GM12878 (cell line): ENCODE data around the gene TXNL4A. TPM values are rescaled to one million over a fixed set of nuclear protein-coding genes. Genes with fewer than 3 reads are reported as not detected.
A peak's percentile ranks its signal among the peaks of the same experiment; 100 is the strongest.

Experiments used
- ATAC-seq: fragments of 200-7000 bp; cut with Tn5 transposase; 3 replicates; pipeline ENCODE4 v1.9.1; 2020; ENCODE audit warnings: mild to moderate bottlenecking, moderate library complexity
- BruUV-seq: library from RNA; stranded (reverse); fragments of 400-500 nt; replicated peaks from 2 replicates; lab custom pipeline; 2021; lab: Mats Ljungman, UMichigan
- CTCF ChIA-PET: fragments of 300-600 bp; sonication (Branson Sonifier 250); formaldehyde crosslinking; extraction: SDS; loops from one replicate; lab custom pipeline; 2021; ENCODE audit warnings: inconsistent platforms; lab: Yijun Ruan, JAX
- POLR2A ChIA-PET: fragments of 350-600 bp; formaldehyde crosslinking; extraction: SDS; loops from one replicate; lab custom pipeline; 2021; ENCODE audit warnings: inconsistent platforms; lab: Charles Lee
- RAD21 ChIA-PET: fragments of 300-600 bp; sonication (Branson Sonifier 250); formaldehyde crosslinking; loops from one replicate; lab custom pipeline; 2023; ENCODE audit warnings: antibody characterized with exemption; ENCODE audit not compliant: unreplicated experiment; lab: Charles Lee
- SMC1A ChIA-PET: fragments of 300-600 bp; sonication (Branson Sonifier 250); formaldehyde crosslinking; loops from one replicate; lab custom pipeline; 2023; ENCODE audit not compliant: unreplicated experiment, uncharacterized antibody; lab: Charles Lee
- DNase-seq: peaks from one replicate; pipeline ENCODE4 v3.0.0-alpha.2; 2011; ENCODE audit warnings: low read depth, low spot score
- FAIRE-seq: peaks from 3 replicates; lab custom pipeline; 2011; peaks lifted over from hg19 to GRCh38; lab: Jason Lieb, UNC
- H2AFZ ChIP-seq: 2 replicates; pipeline ENCODE4 v1.6.0; 2011; ENCODE audit warnings: low read depth, low read length, control low read depth; ENCODE audit not compliant: control insufficient read depth
- H3K27ac ChIP-seq: 2 replicates; pipeline ENCODE4 v1.5.1; 2011; ENCODE audit warnings: control low read depth; ENCODE audit not compliant: control insufficient read depth, insufficient read depth
- H3K27me3 ChIP-seq, 2 experiments: replicated peaks in 1 of 2; 2 replicates each; pipeline versions ENCODE4 v1.6.0 to v1.6.1; 2011; ENCODE audit warnings: low read length in 1 of 2; ENCODE audit not compliant: control insufficient read depth in 2 of 2, insufficient read depth in 2 of 2
- H3K36me3 ChIP-seq, 2 experiments: 2 replicates each; pipeline ENCODE4 v1.5.1; 2011; ENCODE audit warnings: low read length in 1 of 2; ENCODE audit not compliant: control insufficient read depth in 2 of 2, insufficient read depth in 2 of 2
- H3K4me1 ChIP-seq: 2 replicates; pipeline ENCODE4 v1.6.1; 2011; ENCODE audit warnings: mild to moderate bottlenecking, low read length, moderate library complexity, mixed read lengths; ENCODE audit not compliant: control insufficient read depth, insufficient read depth
- H3K4me2 ChIP-seq: 2 replicates; pipeline ENCODE4 v1.6.0; 2011; ENCODE audit warnings: control low read depth; ENCODE audit not compliant: control insufficient read depth, insufficient read depth
- H3K4me3 ChIP-seq: fragments of 200-600 bp; sonication (generic); 2 replicates; pipeline ENCODE4 v1.5.1; 2016
- H3K79me2 ChIP-seq: 2 replicates; pipeline ENCODE4 v1.6.0; 2011; ENCODE audit warnings: low read length; ENCODE audit not compliant: control insufficient read depth, insufficient read depth
- H3K9ac ChIP-seq: 2 replicates; pipeline ENCODE4 v1.8.0; 2011; ENCODE audit warnings: low read length, control low read depth, mixed read lengths; ENCODE audit not compliant: control insufficient read depth, insufficient read depth
- H3K9me3 ChIP-seq: replicated peaks from 3 replicates; pipeline ENCODE4 v1.5.1; 2011; ENCODE audit warnings: mild to moderate bottlenecking, low read length; ENCODE audit not compliant: control insufficient read depth, insufficient read depth
- H4K20me1 ChIP-seq: 2 replicates; pipeline ENCODE4 v1.6.0; 2011; ENCODE audit not compliant: control insufficient read depth, insufficient read depth
- BACH1 ChIP-seq: fragments of 450-650 bp; IDR thresholded peaks from 2 replicates; pipeline ENCODE4 v1.6.1; 2017; ENCODE audit warnings: mild to moderate bottlenecking, borderline replicate concordance
- CBFB ChIP-seq: IDR thresholded peaks from 2 replicates; pipeline ENCODE4 v1.6.1; 2016; ENCODE audit warnings: antibody characterized with exemption, low read depth
- E2F8 ChIP-seq: fragments of 450-650 bp; IDR thresholded peaks from 2 replicates; pipeline ENCODE4 v1.6.1; 2018; ENCODE audit warnings: mild to moderate bottlenecking, low read depth, moderate library complexity; ENCODE audit not compliant: partially characterized antibody
- JUND ChIP-seq: IDR thresholded peaks from 2 replicates; pipeline ENCODE4 v1.6.1; 2012; ENCODE audit warnings: low read depth, mild to moderate bottlenecking, low read length, improper control_type of control experiment, moderate library complexity
- LARP7 ChIP-seq: fragments of 450-650 bp; IDR thresholded peaks from 2 replicates; pipeline ENCODE4 v1.6.1; 2017; ENCODE audit warnings: mild to moderate bottlenecking
- NRF1 ChIP-seq: conservative IDR thresholded peaks from 2 replicates; pipeline ENCODE4 v1.6.1; 2011; ENCODE audit warnings: mild to moderate bottlenecking, low read depth, low read length, improper control_type of control experiment
- SMAD1 ChIP-seq: fragments of 450-650 bp; IDR thresholded peaks from 2 replicates; pipeline ENCODE4 v1.6.1; 2018; ENCODE audit warnings: mild to moderate bottlenecking, low read depth; ENCODE audit not compliant: partially characterized antibody
- ZBTB4 ChIP-seq: fragments of 450-650 bp; formaldehyde crosslinking; IDR thresholded peaks from 2 replicates; pipeline ENCODE4 v1.4.0; 2022; ENCODE audit warnings: mild to moderate bottlenecking, moderate library complexity
- WGBS: methylation state at CpG from one replicate; pipeline ENCODE4 v1.1.6; 2016; ENCODE audit warnings: low lambda C conversion rate; ENCODE audit not compliant: insufficient replicate concordance, insufficient coverage; ENCODE audit errors: missing lambda C conversion rate; 5-methylcytosine and 5-hydroxymethylcytosine counted together
- in situ Hi-C: fragments of 300-500 bp; cut with MboI; formaldehyde crosslinking; loops from 9 replicates; pipeline ENCODE4 v1.14.3; 2018; ENCODE audit warnings: mixed read lengths
- intact Hi-C: fragments of 100-400 bp; cut with micrococcal nuclease; formaldehyde crosslinking; loops from one replicate; pipeline ENCODE4 v1.14.2; 2022; ENCODE audit not compliant: unreplicated experiment
- polyA plus RNA-seq, 11 experiments: library from polyadenylated mRNA; depleted of rRNA in 4 of 11; unstranded in 6 of 11; stranded (reverse) in 5 of 11; fragments of >200 nt; fragmentation: Nextera tagmentation in 4 of 11; fragmentation: Illumina TruSeq in 1 of 11; extraction: Ambion mirVana in 4 of 11; extraction: Trizol in 1 of 11; gene quantifications; 1 replicate in 1 of 11; 2 replicates in 10 of 11; pipeline versions ENCODE4 v1.2.1 to v1.2.3, GENCODE V29; 2011 to 2016; ENCODE audit warnings: inconsistent platforms in 2 of 11, missing spikeins in 2 of 11, low read depth in 1 of 11
- total RNA-seq, 4 experiments: library from RNA; depleted of rRNA in 3 of 4; stranded (reverse); fragments of >200 nt in 3 of 4; fragmentation: Illumina TruSeq in 1 of 4; extraction: Trizol in 1 of 4; gene quantifications; 2 replicates each; pipeline versions ENCODE4 v1.2.1 to v1.2.3, GENCODE V29; 2013 to 2021
- TF ChIP-seq, protein P1 (sequence below): fragments of 450-650 bp; IDR thresholded peaks from 2 replicates; pipeline ENCODE4 v1.6.1; 2016; ENCODE audit warnings: mild to moderate bottlenecking

Gene TXNL4A
- total and polyA plus RNA-seq, 10 of the 15 experiments (the other 5 are each of a cell fraction or from before 2014, with no cell fraction given) = 38.4 to 329 (median 128) TPM

- TF ChIP-seq ZBTB4 (CRISPR knock-in tag) = no peak
- no peak for TF ChIP-seq CBFB
Measured at GRCh38 chr18:79991494-79991893, 3.1 kb upstream of the TXNL4A start (continued).

DNA sequence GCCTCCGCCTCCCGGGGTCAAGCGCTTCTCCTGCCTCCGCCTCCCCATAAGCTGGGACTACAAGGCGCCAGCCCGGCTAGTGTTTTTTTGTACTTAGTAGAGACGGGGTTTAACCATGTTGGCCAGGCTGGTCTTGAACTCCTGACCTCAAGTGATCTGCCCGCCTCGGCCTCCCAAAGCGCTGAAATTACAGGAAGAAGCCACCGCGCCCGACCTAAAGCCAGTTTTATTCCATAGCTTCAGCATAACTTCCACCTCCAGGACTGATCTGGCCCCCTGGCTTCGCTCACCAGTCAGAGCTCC, 783 bp upstream of the TXNL4A start:
- ChIA-PET RAD21 (interaction anchor here (1.5 kb wide), 1 partner anchor 27 kb away, joined by 4 read pairs; no protein-coding TSS in a partner anchor), POLR2A (interaction anchor here (0.8 to 1.5 kb wide), 4 partner anchors 12 to 122 kb away, joined by 3 to 6 read pairs (median 3); partner anchors contain the start of gene RBFA), SMC1A (interaction anchor here (1.0 kb wide), 1 partner anchor 45 kb away, joined by 3 read pairs; the partner anchor contains the start of gene RBFA), CTCF (interaction anchor here (1.1 to 1.6 kb wide), 3 partner anchors 37 to 170 kb away, joined by 3 to 5 read pairs (median 4); no protein-coding TSS in a partner anchor)
- Histone ChIP-seq H2AFZ (no peak overlapping the region), H4K20me1 (peaks cover 2% of the 10 kb centered on the region; the same call in 1 of the 2 replicates), H3K79me2 (peaks cover 47% of the 10 kb centered on the region), H3K27ac (peak overlapping the region; percentile 85), H3K4me2 (peak overlapping the region; percentile 74), H3K4me1 (no peaks in the 10 kb centered on the region), H3K27me3 (no peaks in the 10 kb centered on the region), H3K9me3 (no peaks in the 10 kb centered on the region; the same call in 2 of the 3 replicates), H3K4me3 (peak overlapping the region; percentile 72), H3K9ac (peak overlapping the region; percentile 93), H3K36me3 (peaks cover 0 to 7% of the 10 kb centered on the region in 2 experiments; a peak in 3 of 4 replicates)
- no peak for FAIRE-seq
- WGBS = 55% methylated on average over 14 of the region's 14 CpGs
- DNase-seq = no peak
- intact Hi-C loops (loop anchor here (2.0 to 10.0 kb wide), 6 partner anchors 37 to 307 kb away; partner anchors contain the start of genes KCNG2, RBFA and SLC66A2), in situ Hi-C loops (no loop called here)
- ATAC-seq = no peak
- BruUV-seq = no TSS peak
- TF ChIP-seq, protein P1, sequence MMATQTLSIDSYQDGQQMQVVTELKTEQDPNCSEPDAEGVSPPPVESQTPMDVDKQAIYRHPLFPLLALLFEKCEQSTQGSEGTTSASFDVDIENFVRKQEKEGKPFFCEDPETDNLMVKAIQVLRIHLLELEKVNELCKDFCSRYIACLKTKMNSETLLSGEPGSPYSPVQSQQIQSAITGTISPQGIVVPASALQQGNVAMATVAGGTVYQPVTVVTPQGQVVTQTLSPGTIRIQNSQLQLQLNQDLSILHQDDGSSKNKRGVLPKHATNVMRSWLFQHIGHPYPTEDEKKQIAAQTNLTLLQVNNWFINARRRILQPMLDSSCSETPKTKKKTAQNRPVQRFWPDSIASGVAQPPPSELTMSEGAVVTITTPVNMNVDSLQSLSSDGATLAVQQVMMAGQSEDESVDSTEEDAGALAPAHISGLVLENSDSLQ = no peak
- TF ChIP-seq SMAD1 (no peak), BACH1 (no peak), NRF1 (no peak), LARP7 (no peak), E2F8 (no peak), JUND (no peak)
